RKO (cell line): Measurements from ENCODE around the gene GRID1.
"Not testable (repeated sequence)": the region's sequence is repeated elsewhere in the genome, so short reads cannot be mapped to it uniquely, and the experiment has no call there.

ENCODE experiments used
- DNase-seq: peaks from one replicate; pipeline ENCODE4 v3.0.0-alpha.2; 2016; ENCODE audit warnings: low spot score

The GRID1 gene

DNA sequence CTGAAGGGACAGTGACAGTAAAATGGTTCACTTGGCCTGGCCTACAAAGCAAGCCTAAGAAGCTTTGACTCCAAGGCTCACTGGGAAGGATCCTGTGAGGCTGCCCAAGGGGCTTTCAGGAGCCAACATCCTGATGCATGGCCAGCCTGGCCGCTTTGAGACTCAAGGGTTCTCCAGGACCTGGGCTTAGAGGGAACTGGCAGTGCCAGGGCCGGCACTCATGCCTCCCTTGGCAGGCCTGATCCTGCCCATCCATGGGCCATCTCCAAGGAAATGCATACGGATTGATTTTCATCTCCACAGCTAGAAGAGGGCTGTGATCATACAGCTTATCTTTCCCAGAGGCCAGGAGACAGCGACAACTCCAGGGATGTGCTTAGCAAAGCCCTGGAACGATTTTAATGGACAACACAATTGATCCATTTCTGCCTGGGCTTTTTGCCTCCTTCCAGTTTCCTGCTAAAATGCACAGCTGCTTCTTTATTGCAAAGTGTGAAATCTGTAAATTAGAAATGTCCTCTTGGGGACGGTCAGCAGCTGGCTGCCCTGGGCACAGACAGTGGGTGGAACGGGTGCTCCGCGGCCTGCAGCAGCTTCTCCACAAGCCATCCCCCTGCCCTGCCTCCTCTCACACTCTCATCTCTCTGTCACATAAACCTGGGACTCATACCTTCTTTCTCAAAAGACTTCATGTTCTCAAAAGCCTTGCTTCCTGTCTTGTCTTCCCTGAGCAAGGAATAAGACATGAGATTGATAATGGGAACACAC lies 288.5 kb downstream of the GRID1 start:
- DNase-seq = no peak

DNA sequence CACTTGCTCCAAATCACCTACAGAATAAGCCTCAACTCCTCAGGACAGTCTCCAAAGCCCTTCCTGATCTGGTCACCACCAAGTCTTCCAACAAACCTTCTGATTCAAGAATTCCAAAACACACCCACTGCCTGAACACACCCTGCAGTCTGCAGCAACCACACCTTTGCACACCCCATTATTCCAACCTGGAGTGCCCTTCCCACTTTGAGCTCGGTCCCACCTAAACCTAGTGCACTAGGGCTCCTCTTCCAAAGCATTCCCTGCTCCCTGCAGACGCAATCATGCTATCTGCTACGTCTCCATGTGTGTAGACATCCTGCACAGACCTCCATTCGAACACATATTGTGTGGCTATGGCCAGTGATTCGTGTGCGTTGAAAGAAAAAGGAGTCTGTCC lies 289.3 kb downstream of the GRID1 start:
- no peak for DNase-seq

DNA sequence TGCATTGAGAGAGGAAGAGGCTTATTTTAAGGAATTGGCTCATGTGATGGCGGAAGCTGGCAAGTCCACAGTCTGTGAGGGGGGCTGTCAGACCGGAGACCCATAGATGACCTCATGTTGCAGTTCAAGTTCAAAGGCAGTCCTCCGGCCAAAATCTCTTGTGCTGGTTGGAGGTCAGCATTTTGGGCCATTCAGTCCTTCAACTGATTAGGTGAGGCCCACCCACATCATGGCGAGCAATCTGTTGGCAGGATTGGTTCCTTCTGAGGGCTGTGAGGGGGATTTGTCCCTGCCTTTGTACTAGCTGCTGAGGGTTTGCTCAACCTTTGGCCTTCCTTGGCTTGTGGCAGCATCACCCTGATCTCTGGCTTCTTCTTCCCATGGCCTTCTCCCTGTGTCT lies 290.1 kb downstream of the GRID1 start:
- not testable (repeated sequence) for DNase-seq

DNA sequence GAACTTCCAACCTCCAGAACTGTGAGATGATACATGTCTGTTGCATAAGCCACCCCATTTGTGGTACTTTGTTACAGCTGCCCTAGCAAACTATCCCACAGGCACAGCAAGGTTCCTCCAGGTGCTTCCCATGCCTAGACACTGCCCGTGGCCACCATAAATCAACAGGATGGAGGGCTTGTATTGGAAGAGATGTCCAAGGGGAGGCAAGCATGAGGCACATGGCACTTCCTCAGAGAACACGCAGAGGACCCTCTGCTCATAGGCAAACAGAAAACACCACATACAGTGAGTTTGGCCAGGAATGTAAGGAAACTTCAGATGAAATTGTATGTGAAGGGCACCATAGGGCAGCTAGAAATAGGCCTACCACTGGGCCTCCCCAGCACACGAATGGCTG lies 291.1 kb downstream of the GRID1 start:
- DNase-seq = no peak

DNA sequence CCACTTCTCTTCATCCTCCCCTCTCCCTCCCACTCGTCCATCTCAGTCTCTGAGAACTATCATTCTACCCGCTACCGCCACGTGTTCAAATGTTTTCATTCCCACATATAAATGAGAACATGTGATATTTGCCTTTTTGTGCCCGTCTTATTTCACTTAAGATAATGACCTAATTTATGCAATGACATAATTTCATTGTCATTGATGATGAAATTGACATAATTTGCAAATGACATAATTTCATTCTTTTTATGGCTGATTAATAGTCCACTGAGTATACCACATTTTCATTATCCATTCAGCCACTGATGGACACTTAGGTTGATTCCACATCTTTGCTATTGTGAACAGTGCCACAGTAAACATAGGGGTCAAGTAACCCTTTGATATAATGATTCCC lies 292.3 kb downstream of the GRID1 start:
- DNase-seq = no peak

DNA sequence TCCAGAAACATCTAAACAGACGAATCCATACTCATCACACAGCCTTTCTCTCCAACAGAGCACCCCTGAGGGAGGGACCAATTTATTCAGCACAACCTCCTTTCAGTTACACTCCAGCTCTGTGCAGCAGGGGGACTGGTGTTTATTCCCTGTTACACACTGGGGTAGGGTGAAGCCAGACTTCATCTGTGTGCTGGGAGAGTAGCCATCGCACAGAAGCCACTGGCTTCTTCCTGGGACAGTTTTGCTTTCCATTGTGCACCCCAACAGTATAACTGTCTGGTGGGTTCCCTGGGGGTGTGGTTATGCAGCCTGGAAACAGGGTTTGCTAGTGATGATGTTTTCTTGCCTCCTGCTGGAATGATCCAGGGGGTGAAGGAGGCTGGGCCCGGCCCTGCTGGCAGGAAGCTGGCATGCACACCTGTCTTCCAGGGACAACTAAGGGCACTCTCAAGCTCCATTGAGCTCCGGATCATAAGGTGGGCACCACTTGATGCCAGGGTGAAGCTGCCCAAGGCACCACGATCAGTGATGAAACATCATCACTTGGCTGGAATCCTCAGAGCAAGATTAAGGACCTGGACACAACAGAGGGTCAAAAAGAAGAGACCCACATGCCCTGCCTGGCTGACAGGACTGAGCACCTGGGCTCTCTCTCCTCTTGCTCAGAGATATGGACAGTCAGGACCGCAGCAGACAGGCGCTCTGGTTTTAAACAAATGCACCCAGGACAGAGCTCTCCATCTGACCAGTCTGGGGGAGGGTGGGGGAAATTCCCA lies 293.2 kb downstream of the GRID1 start:
- DNase-seq = no peak

DNA sequence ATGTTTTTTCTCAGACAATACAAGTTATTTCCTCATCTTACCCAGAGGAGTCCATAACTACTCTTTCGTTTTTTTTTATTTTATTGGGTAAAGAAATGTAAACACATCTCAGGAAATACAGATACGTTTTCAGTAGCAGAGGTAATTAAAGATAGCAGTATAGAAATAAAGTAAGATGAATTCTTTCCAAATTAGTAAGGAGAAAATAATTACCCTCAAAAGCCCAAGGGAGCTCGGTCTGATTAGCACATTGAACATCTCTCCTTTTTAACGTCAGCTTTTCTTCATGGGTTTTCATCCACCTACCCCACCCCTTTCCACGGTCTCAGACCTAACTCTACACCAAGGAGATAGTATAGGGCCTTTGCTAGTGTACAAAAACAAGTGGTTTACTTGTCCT lies 294.2 kb downstream of the GRID1 start:
- DNase-seq = no peak

DNA sequence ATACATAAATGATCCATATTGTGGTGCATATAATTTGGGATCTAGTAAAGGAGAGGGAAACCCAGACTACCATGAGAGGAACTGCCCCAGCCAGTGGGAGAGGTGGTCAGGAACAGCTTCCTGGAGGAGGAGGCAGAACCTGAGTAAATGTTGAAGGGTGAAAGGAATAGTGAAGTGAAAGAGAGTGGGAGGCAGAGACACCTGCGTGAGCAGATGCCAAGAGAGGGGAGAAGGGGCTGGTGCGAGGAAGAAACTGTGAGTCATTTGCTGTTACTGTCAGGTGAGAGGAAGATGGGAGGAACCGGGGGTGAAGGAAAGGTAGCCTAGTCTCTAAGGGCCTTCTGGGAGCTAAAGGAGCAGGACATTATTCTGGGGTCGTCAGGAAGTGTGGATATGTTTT lies 294.8 kb downstream of the GRID1 start:
- DNase-seq = no peak

DNA sequence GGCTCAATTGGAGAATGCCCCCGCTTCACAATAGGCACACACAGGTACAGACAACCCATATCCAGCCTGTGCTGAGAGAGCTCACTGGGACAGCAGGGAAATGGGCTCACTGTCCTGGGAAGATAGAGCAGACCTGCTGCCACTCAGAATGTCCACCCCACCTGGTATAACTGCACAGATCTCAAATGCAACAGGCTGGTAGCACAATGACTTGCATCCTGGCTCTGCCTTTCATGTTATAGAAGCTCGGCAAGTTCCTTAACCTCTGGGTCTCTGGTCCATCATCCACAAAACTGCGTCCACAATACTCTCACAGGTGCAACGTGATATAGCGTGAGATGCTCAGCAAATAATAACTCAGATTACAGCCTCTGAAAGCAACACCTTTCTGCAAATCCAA lies 295.4 kb downstream of the GRID1 start:
- DNase-seq = no peak

DNA sequence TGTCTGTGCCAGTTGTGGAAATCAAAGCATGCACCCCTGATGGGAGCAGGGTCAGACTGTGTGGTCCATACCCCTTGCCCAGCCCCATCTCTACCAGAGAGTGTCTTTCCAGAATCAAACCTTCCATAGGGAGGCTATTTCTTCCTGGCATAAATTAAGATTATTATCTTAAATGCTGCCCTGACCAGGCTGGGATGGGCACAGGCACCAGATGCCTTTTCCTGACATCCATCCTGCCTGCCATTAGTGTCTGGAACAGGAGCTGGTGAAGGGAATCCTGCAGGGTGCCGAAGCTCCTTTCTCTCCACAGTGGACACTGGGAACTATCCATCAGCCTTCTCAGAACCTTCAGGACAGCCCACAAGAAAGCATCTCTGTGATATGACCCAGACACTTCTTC lies 296.3 kb downstream of the GRID1 start:
- no peak for DNase-seq

DNA sequence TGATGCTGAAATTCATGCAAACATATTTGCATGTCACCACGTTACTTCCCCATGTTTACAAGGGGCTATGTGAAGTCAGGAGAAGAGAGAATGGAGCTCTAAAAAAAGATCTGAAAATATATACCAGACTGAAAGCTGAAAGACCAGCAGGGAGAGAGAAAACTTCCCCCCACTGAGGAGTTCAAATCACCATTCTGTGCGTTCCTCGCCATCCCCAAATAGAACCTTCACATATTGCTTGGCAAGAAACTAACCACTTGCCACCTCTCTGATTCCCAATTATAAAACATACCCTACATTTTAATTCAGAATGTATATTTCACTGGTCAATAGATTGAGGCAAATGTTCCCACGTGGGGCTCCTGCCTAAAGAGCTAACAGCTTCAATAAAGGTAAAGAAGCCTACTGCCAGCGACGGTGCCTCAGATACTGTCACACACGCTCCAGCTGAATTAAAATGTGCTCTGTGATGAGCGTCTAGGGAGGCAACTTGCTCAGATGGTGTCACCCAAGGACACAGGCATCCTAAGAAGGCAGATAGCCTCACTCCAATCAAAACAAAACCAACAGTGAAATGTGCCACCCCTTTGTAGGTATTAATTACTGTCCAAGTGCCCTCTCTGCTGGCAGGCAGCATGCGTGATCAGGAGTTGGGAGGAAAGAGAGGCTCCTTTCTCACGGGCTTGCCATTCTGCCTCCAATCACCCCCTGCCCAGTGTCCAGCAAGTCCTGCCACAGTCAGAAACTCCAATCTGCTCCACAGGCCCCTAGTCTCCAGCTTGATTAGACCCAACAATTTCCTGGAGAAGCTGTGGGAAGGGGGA lies 298.2 kb downstream of the GRID1 start:
- no peak for DNase-seq

DNA sequence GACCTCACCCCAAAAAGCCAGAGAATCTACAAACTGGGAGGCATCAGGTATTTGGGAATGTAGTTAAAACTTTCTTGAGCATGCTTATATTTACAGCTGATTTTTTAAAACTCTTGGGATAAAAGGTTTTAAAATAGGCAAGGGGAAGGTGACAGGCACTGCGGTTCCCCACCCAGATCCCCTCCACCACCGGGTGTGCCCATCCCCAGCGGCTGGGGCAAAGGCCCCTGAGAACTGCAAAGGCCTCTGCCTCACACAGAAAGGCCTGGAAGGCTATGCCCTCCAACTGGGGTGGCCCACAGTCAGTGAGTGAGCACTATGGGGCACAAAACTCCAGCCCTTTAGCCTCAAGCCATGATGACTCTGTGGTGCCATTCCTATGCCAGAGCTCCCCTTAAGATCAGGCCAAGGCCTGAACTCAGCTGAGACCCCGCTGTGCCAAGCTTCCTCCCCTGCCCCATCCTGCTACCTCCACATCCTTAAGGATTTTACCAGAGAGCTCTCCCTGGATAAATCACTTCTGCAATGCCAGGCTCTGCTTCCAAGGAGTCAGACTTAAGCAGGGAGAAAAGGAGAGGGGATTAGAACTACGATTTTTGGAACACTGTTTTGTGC lies 299.1 kb downstream of the GRID1 start:
- no peak for DNase-seq

DNA sequence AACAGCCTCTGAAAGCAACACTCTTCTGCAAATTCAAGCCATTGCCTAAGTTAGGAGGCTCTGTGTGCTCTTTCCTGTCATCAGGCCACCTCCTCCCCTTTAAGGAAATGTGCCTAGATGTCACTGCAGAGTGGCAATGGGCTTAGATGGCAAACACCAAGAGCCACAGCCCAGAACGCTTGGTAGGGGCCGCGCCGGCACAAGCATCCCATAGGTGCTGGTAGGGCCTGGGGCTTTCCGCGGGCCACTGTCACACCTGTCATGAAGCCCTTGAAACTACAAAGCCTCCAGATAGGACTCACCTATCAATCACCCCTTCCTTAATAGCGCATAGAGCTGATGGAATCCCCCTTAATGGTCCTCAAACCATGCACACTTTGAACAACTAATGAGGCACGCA lies 299.9 kb downstream of the GRID1 start:
- no peak for DNase-seq

DNA sequence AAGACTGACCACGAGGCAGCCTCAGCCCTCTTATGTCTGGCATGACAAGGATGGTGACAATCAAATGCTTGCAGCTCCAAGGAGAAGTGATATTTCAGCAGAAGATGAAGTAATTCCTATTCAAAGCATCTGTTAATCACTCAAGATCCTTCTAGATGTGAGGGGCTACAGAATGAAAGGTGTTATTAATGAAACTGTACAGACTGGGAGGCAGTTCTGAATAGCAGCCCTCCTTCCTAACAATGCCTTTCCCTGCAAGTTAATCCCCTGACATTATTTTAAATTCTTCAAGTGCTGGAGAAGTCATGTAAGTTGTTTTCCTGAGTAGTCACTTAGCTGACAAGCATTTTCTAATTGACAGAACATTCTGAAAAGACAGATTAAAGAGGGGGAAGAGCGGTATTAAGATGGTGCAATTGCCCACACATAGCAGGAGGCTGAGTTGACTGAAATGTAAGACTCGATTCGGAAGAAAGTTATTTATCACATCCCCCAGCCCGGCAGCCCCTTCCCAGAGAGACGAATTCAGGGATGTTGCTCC lies 300.8 kb downstream of the GRID1 start:
- DNase-seq = no peak

DNA sequence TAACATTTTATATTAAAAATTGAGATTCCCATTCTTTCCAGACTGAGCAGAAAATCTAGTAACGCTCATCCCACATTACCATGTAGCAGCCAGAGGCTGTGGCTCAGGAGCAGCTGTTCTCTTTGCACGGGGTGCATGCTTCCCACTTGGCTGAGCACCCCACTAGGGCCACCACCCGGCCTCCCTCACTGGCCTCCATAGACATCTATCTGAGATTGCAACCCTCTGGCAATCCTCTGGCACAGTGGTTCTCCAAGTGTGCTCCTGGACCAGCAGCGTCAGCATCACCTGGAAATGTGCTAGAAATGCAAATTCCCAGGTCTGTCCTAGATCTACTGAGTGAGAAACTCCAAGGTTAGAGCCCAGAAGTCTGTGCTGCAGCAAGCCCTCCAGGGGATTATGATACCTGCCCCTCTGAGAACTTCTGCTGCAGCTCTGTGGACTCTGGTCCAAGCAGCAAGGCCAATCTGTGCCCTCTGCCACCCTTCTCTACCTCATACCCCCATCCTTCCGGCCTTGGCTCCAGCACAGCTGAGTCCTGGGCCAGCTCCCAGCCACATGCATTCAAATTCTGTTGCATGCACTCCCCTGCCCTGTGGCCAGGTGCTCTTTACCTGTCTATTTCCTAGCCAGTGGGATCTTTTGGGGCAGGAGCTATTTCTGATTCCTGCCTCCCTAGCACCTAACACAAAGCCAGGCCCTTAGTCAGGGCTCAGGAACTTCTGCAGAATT lies 301.5 kb downstream of the GRID1 start:
- no peak for DNase-seq

DNA sequence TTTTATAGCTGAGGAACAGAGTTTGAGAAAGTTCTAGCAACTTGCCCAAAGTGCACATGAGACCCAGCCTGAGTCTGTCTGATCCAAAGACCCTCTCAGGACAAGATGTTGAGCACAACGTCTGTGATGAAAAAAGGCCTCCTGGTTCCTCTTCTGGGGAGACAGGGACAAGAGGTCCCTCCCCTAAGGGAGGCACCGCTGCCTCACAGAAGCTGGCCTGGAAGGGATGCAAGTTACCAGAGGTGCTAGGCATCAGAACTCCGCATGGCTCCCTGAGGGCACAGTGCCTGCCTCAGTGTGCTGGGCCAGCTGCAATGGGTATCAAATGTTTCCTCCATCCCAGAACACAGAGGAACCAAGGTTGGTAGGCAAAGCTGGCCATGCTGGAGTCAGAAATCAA lies 302.4 kb downstream of the GRID1 start:
- no peak for DNase-seq

DNA sequence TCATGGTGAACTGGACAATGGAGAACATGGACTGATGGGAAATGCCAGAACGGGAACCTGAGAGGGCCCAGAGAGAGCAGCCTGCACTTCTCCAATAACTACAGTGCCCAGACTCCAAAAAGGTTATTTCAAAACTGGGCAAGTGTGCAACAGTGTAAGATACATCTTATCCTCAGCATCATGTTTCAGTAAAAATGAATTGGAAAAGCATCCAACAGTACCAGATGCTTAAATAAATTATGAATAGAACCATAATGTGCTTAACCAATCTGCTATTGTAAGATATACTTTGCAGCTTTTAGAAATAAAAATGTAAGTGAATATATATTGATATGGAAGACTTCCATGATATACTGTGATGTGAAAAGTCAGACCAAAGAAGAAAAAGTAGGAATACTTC lies 303.3 kb downstream of the GRID1 start:
- no peak for DNase-seq

DNA sequence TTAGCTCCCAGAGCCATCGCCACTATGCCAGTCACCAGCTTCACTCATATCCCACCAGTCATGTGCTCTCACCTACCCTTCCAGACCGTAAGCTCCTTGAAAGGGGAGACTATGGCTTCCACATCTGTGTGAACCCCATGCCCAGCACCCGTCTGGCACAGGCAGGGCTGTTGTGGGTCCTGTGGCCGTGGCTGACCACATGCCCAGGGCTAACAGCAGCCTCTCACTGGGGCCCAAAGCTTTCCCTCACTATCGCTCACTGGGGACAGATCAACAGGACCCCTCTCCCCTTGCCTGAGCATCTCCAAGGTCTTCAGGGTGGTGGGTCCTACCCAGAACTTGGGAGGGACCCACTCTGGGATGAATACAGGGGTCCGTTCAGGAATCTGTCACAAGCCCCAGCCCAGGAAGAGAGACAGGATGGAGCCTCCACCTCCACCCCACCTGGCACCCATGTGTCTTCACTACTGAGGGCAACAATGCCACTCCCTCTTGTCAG lies 303.9 kb downstream of the GRID1 start:
- no peak for DNase-seq

DNA sequence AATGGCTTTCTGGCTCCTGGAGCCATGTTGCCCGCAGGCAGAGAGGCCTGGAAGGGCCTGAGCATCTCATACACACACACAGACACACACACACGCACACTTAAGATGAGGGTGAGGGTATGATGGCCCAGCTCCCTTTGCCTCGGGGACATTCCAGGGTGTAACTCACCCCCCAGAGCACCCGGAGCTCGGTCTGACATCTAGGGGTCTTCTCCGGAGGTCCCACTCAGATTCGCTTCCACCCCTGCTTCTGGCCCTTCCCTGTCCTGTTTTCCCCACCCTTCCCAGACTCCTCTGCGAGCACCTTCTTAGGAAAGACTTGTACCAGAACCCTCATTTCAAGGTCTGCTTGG lies 304.4 kb downstream of the GRID1 start:
- no peak for DNase-seq

DNA sequence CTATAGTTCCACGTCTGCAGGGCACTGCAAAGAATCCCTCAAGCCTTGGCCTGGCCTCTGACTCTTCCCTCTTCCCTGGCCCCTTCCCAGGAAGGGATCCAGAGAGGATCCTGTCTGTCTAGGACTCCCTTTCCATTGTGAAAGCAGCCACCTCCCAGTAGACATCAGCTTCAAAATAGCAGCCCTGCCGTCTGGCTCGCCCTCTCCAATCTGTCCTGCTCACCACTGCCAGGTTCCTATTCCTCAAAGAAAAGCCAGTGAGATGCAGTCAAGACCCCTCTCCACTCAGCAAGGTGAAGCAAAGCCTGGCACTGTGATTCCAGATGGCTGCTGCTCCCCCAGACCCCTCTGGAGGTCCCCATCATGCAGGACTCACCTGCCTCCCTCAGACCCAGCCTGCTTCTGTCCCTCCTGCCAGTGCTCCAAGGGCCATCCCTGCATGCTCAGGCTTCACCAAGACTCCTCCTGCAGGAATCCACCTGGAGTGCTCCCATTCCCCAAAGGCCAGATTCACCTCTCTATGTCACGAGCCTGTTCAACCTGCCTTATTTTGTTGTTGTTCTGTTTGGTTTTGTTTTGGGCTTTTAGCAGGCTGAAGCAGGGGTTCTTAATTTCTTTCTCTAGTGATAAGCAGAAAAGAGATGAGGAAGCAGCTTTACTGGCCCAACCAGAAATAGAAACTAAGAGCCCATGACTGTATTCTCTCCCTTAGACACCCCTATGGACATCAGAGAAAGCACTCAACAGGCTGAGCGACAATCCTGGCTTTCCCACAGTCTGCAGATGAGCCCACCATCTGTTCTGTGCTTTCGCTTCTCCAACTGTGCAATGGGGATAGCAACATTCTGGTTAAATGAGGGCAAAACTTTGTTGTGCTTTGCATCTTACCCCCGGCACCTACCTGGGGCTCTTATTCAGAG lies 305.1 kb downstream of the GRID1 start:
- DNase-seq = no peak
